GM19452 (cell line): Measurements from ENCODE around the gene KCTD2.
"Not testable (repeated sequence)": the region's sequence is repeated elsewhere in the genome, so short reads cannot be mapped to it uniquely, and the experiment has no call there.

ENCODE experiments used
- ATAC-seq: cut with Tn5 transposase; IDR thresholded peaks from one replicate; pipeline ENCODE4 v1.9.1; 2021; ENCODE audit not compliant: unreplicated experiment

KCTD2 gene

DNA sequence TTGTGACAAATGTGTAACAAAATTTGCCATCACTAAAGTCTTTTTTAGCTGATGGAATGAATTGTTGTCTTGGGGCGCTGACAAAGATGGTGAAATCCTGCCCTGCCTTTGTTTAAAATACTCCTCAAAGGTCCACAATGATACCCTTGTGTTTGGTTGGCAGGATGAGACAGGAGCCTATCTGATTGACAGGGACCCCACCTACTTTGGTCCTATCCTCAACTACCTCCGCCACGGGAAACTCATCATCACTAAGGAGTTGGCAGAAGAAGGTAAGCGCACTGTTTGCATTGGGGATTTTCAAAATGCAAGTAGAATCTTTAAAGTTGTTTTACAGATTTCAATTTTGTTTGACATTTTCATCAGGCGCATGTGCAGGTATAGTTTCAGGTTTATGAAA is 2.0 kb downstream of the KCTD2 start:
- no peak for ATAC-seq

DNA sequence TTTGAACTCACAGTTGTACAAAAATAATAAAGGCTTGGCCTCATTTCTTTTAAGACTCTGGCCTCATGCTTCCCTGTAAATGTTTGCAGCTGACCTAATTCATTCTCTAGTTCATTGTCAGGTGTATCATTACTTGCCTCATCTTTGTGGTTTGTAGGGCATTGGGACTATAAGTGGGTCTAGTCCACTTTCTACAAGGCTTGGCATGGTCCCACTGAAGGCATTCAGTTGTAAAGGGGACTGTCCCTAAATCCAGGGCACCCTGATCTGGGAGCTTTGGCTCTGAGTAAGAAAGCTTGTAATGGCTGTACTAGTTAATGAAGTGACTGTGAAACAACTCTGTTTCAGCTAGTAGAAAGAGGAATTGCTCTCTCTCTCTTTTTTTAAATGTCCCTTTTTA is 2.7 kb downstream of the KCTD2 start:
- ATAC-seq = no peak

DNA sequence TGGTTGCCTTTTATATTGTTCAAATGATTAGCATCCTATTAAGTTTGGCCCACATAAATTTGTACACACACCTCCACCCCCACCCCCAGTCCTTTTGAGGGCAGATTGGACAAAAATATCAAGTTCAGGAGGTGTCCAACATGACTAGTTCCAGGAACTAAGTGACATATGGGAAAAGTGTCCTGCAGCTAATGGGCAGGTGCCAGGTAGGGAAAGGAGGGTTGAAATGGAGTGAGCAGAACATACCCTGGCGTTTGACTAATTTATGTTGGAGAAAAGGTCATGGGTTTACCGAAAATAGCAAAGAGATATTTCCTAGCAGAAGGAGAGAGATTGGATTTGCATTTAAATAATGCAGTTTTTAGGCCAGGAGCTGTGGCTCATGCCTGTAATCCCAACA is 4.9 kb downstream of the KCTD2 start:
- no peak for ATAC-seq

DNA sequence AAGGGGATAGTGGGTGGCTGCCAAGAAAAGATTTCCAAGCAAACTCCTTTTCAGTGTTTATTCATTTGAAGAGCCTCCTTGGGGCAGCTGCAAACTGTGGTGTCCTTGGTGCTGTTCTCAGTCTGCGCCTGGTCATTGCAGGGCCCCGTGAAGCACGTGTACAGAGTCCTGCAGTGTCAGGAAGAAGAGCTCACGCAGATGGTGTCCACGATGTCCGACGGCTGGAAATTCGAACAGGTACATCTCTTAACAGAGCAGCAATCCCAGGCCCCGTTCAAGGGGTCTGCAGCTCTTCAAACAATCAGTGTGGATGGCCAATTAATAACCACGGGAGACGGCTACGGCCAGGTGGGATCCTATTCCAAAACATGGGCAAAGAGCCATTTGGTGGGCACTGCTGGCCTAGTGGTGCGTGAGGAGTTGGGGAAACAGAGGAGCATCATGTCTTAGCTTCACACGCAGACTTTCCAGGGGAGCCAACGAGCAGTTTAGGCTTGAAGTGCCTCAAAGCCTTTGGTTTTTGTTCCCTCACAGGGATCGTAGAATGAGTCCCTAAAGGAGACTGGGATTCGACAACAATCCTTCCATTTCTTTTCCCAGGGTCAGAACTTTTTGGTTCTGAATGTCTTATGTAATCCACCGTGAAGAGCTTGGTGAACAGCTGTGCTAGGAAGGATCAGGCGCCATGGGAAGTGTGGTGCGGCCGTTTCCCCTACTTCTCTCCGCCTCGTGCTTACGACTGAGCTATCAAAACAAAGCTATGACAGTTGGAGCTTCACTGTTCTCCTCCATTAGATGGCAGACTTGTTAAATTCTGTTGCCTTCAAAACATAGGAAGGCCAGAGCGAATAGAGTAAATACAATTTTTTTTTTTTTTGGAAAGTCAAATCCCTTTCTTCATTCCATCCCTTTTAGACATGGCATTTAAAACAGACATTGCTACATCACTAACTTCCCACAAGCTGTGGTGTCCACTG is 12.6 kb downstream of the KCTD2 start:
- ATAC-seq = no peak

DNA sequence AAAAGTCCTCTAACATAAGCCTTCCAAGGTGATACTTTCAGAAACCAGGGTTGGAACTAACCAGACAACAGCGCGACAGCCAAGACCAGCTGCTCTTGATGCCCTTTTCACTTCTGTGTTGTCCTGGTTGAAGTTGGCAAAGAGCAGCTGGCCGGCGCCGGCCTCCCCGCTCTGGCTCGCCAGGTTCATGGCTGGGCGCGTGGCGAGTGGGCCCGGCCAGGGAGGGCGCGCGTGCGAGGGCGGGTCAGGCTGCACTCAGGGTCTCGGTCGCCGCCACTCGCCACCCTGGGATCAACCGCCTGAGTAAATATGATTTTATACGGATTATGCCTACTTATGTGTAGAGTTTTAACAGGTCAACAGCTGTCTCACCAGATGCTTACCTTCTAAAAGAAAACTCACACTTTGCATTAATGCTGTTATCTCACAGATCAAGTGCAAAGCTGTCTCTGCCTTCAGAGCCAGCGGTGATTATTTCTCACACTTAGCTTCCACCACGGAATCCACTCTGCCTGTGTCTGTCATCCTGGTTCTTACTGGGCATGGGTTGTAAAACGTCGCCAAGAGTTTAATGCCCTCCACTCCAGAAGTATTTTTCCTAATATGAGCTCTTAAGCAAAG is 13.5 kb downstream of the KCTD2 start:
- ATAC-seq = no peak

DNA sequence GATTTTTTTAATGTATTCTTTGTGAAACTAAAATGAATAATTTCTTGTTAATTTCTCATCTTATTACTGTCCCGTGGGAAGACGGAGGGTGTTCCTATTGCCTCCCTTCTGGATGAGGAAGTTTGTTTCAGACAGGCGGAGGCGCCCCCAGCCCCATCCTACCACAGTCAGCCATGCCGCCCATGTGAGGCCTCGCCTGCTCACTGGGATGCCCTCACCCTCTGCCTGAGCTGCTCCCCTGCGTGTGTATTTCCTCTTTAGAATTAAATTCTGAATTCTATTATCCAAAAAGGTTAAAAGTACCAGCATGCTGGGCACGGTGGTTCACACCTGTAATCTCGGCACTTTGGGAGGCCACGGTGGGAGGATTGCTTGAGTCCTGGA is 14.0 kb downstream of the KCTD2 start:
- no peak for ATAC-seq

DNA sequence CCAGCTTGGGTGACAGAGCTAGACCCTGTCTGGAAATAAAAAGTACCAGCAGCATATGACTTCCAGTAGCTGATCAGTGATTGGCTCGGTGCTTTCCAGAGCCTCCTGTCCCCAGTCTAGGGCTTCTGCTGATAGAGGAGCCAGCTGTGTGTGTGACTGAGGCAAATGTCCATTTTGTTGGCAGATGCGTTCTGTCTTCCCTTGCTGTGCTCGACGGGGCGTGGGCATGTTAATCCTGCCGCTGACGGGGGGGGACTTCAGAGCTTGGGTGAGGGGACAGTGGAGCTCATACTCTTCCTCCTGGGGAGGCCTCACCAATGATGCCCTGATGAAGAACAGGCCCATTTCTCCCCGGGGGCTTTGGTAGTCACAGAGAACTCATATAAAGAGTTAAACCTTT is 14.6 kb downstream of the KCTD2 start:
- ATAC-seq = no peak

DNA sequence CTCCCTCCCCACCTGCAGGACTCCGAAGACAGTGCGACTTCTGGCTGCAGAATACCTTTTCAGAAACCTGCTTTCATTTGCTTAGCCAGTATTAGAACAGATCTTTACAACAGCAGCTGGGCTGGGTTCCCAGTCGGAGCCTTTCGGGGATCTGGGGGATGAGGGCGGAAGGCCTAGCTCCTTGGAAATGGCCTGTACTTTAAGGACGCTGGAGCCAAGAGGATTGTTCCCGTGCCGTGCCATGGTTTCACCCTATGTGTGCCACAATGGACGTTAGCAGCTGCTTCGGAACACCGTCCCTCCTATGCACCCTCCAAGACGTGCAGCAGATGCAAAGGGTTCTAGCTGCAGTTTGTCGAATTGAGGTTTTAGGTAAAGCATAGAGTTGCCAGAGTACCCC is 16.2 kb downstream of the KCTD2 start:
- ATAC-seq = no peak

DNA sequence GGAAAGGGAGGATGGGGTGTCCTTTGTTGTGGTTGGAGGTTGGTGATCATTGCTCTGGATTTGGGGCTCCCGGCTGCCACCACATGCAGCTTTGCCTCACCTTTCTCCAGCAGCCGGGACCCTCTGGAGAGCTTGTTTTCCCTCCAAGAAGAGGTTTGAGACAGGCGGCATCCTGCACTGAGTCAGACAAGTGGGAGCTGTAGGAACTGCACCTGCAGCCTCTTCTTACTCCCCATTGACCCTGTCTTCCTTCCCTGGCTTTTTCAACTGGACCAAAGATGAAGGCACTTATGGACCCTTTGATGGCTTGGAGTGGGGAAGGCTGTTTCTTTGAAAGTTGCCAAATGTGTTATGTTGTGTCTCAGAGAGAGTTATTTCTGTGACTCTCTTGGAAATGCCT is 16.6 kb downstream of the KCTD2 start:
- ATAC-seq = no peak

DNA sequence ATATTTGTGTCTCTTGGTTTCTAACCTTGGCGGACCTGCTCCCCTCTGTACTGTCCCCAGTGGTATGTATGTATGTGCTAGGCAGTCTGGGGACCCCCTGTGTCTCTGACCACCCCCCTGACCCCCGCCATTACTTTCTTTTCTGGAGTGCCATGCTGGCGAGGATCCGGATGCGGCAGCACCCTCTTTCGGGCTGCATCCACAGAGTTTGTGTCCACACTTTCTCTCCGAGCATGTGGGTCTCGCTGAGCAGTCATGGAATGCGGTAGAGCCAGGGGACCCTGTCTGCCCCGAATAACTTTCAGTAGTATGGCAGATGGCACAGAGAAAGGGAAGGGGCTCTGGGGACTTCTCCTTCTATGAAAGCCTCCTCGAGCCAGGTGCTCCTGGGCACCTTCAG is 17.0 kb downstream of the KCTD2 start:
- ATAC-seq = no peak

DNA sequence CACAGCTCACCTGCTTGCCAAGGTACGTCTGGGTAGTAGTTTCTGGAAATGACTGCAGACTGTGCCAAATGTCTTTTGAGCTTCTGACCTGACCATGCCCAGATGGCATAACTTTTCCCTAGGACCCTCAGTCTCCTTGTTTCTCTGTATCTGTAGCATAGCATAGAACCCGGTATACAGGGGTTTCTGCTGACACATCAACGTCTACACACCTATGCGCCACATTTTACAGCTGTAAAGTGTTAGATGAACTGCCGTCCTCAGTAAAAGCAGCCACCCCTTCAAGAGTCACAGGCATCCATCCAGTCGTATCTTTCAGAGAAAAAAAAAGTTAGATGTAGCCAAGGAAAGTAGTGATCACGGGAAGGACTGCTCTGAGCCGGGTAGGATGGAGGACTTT is 17.4 kb downstream of the KCTD2 start:
- ATAC-seq = no peak

DNA sequence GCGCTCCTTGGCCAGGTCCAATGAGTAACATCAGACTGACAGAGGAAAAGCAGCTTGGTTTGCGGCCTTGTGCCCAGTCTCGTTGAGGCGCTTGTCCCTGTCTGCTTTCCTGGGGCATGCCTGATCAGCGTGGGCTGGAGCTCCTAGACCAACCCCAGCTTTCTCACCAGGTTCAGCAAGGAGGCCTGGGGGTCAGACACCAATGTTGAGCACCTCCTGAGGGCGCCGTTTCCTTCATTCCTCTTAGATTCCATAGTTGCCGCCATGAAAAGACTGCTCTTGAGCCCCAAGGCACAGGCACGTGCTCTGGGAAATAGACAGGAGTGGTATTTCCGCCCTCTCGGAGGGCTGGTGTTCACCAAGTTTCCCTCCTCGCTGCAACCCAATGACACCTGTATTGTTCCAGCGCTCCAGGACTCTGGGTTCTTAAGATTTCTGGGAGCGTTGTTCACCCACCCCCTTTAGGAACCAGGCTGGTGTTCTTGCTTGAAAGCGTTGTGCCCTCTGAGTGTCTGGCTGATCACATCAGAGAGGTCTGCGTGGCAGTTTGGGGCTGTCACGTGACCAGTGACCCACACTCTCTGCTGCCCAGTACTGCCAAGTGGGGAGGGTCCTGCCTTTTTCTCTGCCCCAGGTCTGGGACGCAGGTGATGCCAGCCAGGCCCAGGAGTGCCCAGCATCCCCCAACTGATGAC is 18.0 kb downstream of the KCTD2 start:
- ATAC-seq = no peak

DNA sequence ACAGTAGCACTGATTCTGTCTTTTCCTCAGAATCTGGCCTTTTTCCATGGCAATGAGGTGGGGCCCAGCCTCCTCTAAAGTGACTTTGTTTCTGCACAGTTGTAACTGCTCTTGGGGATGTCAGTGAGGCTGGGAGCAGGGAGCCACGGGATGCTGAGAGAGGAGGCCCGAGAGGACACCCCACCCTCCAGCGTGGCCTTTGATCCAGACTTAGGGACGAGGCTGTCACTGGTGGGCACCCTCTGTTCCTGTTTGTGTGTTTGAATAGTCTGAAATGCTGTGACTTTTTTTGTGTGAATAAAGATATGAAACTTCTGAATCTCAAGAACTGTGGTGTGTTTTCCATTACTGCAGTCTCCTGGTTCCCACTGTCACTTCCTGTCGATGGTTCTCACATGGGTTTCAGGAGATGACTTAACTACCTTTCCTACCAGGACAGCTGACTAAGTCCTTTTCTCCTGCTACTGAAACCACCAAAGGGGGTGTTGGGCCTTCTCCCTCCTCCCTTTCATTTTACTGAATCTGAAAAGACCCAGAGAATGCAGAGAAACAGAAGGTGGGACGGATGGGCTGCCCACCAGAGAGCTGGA is 18.6 kb downstream of the KCTD2 start:
- ATAC-seq = no peak

DNA sequence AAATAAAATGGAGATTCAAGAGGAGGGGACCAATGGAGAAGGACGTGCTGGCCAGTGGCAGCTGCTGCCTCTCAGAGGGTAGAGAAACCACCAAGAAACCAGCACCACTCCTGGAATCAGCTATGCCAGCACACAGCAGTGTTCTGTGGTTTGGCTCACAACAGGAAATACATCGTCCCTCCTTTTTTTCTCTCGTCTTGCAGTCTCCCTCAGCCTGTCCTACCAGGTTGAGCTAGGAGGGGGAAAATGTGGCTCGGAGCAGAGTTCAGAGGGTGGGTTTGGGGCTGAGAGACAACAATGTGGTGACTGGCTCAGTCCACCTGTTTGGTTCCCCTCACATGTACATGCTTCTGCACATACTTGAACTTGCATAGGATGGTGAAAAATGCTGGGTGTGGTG is 20.8 kb downstream of the KCTD2 start:
- ATAC-seq = no peak

DNA sequence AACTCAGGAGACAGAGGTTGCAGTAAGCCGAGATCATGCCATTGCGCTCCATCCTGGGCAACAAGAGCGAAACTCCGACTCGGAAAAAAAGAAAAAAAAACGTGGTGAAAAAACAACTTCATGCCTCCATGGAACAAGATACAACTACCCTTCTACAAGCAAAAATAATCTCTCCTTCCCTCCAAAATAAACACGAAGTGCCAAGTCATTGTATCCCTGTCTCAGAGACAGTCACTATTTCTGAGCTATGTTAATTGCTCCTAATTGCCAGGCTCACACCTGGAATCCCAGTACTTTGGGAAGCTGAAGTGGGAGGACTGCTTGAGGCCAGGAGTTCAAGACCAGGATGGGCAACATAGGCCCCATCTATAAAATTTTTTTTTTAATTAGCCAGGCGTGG is 21.7 kb downstream of the KCTD2 start:
- no peak for ATAC-seq

DNA sequence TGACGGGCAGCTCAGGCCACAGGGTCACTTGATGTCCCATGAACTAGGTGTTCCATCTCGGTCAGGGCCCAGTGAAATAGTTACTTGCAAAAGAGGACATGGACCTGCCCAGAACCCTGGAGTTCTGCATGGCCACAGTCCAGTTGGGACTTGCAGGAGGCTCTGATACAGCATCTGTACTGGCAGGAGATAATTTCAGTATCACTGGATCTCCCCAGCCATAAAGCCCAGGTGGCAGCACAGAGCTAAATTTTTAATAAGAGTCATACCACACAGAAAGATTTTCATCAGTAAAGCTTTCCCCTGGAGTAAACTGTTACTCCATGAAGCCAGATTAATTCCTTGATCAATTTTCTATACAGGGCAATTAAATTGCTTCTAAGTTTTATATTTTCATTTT is 22.8 kb downstream of the KCTD2 start:
- ATAC-seq = no peak

DNA sequence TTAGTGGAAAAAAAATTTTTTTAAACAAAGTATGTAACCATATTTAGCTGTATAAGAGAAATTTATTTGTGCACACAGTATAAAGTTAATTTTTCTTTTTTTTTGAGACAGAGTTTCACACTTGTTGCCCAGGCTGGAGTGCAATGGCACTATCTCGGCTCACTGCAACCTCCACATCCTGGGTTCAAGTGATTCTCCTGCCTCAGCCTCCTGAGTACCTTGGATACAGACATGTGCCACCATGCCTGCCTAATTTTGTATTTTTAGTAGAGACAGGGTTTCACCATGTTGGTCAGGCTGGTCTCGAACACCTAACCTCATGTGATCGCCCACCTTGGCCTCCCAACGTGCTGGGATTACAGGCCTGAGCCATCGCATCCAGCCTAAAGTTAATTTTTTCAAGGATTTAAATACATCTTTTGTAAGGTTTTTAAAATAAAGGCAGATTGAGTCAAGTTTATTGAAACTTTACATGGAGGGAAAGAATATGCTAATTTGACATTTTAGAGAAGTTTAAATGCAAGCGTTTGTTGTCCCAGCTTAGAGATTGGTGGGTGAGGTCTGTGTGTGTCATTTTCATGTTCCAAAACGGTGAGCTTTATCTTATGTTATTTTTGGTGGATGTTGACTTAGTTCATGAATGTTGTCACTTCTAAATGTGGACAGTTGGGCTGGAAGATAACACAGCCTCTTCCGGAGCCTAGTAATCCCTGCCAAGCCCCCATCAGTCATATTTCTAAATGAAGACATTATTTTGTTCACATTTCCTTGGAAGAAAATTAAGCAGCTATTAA is 24.6 kb downstream of the KCTD2 start:
- not testable (repeated sequence) for ATAC-seq

DNA sequence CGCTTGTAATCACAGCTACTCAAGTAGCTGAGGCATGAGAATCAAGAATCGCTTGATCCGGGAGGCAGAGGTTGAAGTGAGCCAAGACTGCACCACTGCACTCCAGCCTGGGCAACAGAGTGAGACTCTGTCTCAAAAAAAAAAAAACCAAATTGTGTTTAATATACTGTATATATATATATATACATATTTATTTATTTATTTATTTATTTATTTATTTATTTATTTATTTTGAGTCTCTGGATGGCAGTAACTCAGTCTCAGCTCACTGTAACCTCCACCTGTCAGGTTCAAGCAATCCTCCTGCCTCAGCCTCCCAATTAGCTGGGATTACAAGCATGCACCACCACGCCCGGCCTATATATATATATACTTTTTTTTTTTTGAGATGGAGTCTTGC is 25.9 kb downstream of the KCTD2 start:
- not testable (repeated sequence) for ATAC-seq

DNA sequence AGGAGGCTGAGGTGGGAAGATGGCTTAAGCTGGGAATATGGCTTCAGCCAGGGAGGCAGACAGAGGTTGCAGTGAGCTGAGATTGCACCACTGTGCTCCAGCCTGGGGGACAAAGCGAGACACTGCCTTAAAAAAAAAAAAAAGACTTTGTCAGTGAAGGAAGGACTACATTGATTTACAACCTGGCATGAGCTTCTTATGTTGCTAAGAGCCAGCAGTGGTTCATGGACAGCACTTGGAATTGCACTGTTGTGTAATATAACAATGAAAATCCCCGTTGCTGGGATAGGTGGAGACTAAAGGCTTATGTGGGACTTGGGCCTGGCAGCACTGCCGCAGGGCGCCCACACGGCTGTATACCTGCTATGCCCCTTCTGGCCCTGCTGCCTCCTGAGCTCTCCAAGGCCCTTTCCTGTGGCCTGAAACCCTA is 26.6 kb downstream of the KCTD2 start:
- ATAC-seq = no peak

DNA sequence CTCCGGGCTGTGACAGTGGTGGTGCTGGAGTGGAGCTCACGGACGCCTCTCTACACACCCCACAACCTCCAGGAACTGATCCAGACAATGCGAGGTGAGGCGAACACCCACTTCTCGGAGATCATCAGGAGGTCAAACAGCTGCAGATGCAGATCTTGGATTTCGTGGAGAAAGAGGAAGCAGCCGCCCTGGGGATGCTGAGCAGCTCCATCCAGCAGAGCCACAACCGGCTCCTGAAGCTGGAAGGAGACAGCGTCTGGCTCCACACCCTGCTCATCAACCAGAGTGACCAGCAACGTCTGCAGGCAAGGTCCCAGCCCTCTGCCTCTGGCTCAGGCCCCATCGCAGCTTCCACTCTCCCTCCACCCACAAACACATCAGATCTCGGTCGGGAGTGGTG is 27.5 kb downstream of the KCTD2 start:
- no peak for ATAC-seq
